Rectal smooth muscle tissue (tissue), 1 donor: ENCODE results near the gene MYLIP.

Source experiments
- H3K27ac ChIP-seq: one replicate; pipeline ENCODE4 v1.7.0; 2013; ENCODE audit warnings: low read depth, low read length, inconsistent platforms
- H3K27me3 ChIP-seq: one replicate; pipeline ENCODE4 v1.7.0; 2013; ENCODE audit warnings: low read length; ENCODE audit not compliant: control insufficient read depth, insufficient read depth
- H3K36me3 ChIP-seq: one replicate; pipeline ENCODE4 v1.7.0; 2013; ENCODE audit warnings: low read length; ENCODE audit not compliant: control insufficient read depth, insufficient read depth
- H3K4me1 ChIP-seq: one replicate; pipeline ENCODE4 v1.7.0; 2013; ENCODE audit warnings: low read length; ENCODE audit not compliant: control insufficient read depth, insufficient read depth
- H3K4me3 ChIP-seq: one replicate; pipeline ENCODE4 v1.7.0; 2013; ENCODE audit warnings: low read length
- H3K9ac ChIP-seq: one replicate; pipeline ENCODE4 v1.7.0; 2013; ENCODE audit warnings: low read length

The MYLIP gene

DNA sequence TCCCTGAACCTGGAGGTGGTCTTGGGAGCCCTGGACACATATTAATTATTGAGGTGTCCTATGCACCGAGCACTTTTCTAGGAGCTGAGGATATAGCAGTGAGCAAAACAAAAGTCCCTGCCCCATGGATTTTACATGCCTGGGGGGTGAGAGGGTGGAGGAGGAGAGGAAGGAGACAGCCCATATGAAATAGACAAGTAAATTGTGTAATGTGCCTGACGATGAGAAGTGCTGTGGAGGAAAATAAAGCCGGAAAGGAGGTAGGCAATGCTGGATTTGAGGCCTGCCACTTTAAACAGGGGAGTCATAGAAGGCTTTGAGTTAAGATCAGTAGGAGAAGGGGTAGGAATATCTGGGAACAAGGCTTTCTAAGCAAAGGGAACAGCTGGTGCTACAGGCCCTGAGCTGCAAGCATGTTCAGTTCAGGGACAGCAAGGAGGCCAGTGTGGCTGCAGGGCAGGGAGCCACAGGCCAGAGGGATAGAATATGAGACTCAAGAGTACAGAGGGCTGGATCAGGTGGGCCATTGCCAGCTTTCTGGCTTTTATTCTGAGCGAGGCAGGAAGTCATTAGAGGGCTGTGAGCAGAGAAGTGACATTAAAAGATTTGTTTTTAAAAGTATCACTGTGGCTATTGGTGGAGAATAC lies 19.1 kb upstream of the MYLIP start:
- H3K4me1 ChIP-seq = no peaks in the 10 kb centered on the region
- H3K4me3 ChIP-seq = no peak overlapping the region
- H3K36me3 ChIP-seq = no peaks in the 10 kb centered on the region
- H3K9ac ChIP-seq = no peak overlapping the region
- no peaks in the 10 kb centered on the region for H3K27me3 ChIP-seq
- H3K27ac ChIP-seq = no peak overlapping the region

DNA sequence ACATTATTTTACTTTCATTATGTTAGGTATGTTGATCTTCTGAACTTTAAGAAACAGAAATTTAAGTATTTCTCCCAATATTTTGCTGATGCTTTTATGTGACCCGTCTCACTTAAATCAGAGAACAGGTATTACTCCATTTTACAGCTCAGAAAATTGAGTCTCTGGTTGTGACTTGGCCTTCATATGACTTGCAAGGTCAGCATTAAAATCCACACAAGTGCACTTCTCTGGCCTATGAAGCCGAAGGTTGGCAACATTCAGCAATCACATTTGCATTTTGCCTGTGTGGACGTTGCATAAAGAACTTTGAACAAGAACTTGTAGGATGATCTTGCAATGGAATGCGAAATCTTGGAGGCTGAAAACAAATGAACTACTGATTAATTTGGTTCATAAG lies 10.1 kb upstream of the MYLIP start:
- H3K4me3 ChIP-seq = no peak overlapping the region
- no peaks in the 10 kb centered on the region for H3K27me3 ChIP-seq
- H3K36me3 ChIP-seq = no peaks in the 10 kb centered on the region
- H3K27ac ChIP-seq = no peak overlapping the region
- no peaks in the 10 kb centered on the region for H3K4me1 ChIP-seq
- H3K9ac ChIP-seq = no peak overlapping the region

DNA sequence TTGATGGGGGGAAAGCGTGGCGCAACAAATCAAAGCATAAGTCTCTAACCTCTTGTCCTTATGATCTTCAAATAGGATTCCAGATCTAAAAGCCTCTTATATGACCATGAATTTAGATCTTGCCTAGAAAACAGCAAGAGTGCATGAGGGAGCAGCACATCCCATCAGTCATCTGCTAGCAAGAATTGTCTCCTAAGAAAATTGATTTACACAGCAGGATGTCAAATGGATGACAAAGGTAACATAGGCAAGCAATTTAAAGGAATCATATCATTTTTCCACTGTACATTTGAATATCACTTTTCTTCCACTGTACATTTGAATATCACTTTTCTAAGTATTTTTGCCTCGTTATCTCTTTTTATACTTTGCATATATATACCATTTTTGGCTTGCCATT lies 7.5 kb upstream of the MYLIP start:
- H3K27me3 ChIP-seq = no peaks in the 10 kb centered on the region
- no peaks in the 10 kb centered on the region for H3K4me1 ChIP-seq
- no peaks in the 10 kb centered on the region for H3K36me3 ChIP-seq
- no peak overlapping the region for H3K4me3 ChIP-seq
- H3K9ac ChIP-seq = no peak overlapping the region
- H3K27ac ChIP-seq = no peak overlapping the region

DNA sequence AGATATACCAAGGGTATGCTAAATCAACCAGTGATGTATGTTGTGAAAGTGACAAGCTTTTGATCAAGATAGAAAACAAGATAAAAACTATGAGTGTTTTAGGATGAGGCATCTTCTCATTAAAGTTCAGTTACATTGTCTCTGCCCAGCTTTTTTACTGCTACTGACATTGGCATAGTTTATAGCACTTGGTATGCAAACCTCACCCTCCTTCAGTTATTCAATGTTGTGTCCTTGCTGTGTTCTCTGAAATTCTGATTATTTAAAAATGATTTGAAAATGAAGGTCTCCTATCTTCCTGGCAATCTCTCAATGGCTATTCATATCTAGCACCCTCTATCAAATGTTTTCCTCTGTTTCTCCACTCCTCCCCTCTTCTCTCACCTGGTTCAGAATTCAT lies 6.7 kb upstream of the MYLIP start:
- Histone ChIP-seq H3K4me1 (no peaks in the 10 kb centered on the region), H3K36me3 (no peaks in the 10 kb centered on the region), H3K27ac (no peak overlapping the region)

GRCh38 chr6:16124198-16125180 lies 4.4 kb upstream of the MYLIP start:
- Histone ChIP-seq H3K4me3 (no peak overlapping the region), H3K9ac (no peak overlapping the region), H3K27me3 (no peaks in the 10 kb centered on the region), H3K27ac (no peak overlapping the region), H3K4me1 (no peaks in the 10 kb centered on the region), H3K36me3 (no peaks in the 10 kb centered on the region)

More for the DNA sequence above, 6.7 kb upstream of the MYLIP start:
- Histone ChIP-seq H3K4me3 (no peak overlapping the region), H3K9ac (no peak overlapping the region), H3K27me3 (no peaks in the 10 kb centered on the region)

DNA sequence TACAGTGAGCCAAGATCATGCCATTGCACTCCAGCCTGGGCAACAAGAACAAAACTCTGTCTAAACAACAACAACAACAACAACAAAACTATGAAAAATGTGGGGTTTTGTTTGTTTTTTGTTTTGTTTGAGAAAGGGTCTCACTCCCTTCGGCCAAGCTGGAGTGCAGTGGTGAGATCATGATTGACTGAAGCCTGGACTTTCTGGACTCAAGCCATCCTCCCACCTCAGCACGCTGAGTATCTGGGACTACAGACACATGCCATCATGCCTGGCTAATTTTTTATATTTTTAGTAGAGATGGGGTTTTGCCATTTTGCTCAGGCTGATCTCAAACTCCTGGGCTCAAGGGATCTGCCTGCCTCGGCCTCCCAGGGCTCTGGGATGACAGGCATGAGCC lies 2.8 kb upstream of the MYLIP start:
- no peak overlapping the region for H3K4me3 ChIP-seq
- no peak overlapping the region for H3K9ac ChIP-seq
- no peaks in the 10 kb centered on the region for H3K4me1 ChIP-seq
- H3K27ac ChIP-seq = no peak overlapping the region
- no peaks in the 10 kb centered on the region for H3K27me3 ChIP-seq
- no peaks in the 10 kb centered on the region for H3K36me3 ChIP-seq

DNA sequence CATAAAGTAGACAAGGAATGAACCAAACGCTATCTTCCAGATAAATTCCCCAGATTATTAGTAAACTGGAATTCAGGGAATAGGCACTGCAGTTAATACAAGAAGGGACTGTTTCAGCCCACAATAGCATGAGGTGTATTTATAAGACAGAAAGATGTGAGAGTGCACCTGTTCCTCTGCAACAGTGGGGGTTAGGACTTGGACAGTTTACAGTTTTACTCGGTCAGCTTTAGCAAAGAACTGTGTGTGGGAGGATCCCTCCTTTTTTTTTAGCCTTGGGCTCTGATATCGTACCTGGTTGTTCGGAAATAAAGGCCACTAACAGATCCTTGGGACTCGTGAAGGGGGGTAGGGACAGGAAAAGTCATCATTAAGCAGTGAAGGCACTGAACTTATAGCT lies 2.0 kb upstream of the MYLIP start:
- no peak overlapping the region for H3K9ac ChIP-seq
- no peak overlapping the region for H3K27ac ChIP-seq
- H3K36me3 ChIP-seq = no peaks in the 10 kb centered on the region
- H3K4me1 ChIP-seq = peaks cover 7% of the 10 kb centered on the region
- H3K4me3 ChIP-seq = no peak overlapping the region
- no peaks in the 10 kb centered on the region for H3K27me3 ChIP-seq

DNA sequence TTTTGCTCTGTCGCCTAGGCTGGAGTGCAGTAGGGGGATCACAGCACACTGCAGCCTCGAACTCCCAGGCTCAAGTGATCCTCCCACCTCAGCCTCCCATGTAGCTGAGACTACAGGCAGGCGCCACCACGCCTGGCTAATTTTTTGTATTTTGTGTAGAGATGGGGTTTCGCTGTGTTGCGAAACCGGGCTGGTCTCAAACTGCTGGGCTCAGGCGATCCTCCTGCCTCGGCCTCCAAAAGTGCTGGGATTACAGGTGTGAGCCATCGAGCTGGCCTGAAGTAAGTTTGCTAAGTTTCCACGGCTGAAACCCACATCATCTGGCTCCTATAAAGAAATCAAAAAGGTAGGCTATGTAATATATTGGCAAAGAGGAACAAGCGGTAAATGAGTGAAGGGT lies 1.4 kb upstream of the MYLIP start:
- H3K36me3 ChIP-seq = no peaks in the 10 kb centered on the region
- H3K4me3 ChIP-seq = no peak overlapping the region
- H3K27ac ChIP-seq = no peak overlapping the region
- H3K4me1 ChIP-seq = peaks cover 9% of the 10 kb centered on the region
- H3K9ac ChIP-seq = no peak overlapping the region
- H3K27me3 ChIP-seq = no peaks in the 10 kb centered on the region

DNA sequence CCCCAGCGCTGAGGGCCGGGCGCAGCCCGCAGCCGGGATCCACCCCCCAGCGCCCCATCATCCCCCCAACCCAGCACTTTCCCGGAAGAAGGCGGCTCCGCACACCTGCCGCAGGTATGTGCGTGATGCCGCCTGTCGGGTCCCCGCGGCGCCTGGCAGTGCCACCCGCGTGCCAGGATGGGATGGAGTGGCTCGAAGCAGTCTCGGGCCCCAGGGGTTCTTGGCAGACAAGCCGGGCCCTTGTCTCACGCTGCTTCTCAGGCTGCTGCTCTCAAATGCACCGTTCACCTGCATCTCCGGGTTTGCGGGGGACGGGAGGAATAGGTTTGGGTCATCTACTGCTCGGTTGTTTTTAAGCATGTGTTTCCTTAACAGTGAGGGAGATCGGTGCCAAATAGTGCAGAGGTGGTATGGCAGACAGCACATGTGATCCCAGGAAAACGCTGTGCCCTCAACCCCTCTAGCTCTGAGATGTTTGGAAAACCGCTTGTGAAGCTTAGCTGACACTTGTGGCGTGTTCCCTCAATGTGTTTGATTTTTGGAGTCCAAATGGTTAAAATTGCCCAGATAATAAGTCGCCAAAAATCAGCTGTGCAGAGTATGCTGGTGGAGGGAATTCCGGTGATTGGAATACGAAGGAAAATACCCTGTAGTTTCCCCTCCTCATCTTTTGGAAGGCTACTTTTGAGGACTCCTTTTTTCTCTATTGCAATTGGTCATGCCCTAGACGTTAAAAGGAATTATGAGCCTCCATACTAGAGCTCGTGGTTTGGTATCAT lies 926 bp downstream of the MYLIP start:
- Histone ChIP-seq H3K9ac (peak overlapping the region; percentile 74), H3K4me3 (peak overlapping the region; percentile 97), H3K27ac (peak overlapping the region; percentile 91), H3K36me3 (no peaks in the 10 kb centered on the region), H3K27me3 (no peaks in the 10 kb centered on the region), H3K4me1 (peaks cover 24% of the 10 kb centered on the region)

DNA sequence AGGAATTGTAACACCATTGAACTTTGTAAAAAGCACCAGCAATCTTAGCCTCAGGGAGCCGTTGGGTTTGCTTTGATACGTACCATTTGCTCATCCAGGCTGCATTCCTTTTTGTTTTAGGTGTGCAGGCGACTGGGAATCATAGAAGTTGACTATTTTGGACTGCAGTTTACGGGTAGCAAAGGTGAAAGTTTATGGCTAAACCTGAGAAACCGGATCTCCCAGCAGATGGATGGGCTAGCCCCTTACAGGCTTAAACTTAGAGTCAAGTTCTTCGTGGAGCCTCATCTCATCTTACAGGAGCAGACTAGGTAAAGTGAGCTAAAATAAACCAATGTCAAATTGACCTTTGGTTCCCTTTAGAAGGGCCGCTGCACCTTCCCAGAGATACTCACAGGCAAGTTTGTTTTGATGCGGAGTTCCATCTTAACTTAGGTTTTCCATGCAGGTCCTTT lies 1.6 kb downstream of the MYLIP start:
- Histone ChIP-seq H3K4me3 (peak overlapping the region; percentile 97), H3K27me3 (no peaks in the 10 kb centered on the region), H3K36me3 (no peaks in the 10 kb centered on the region), H3K4me1 (peaks cover 31% of the 10 kb centered on the region), H3K9ac (peak overlapping the region; percentile 74), H3K27ac (peak overlapping the region; percentile 91)

- no peaks in the 10 kb centered on the region for H3K27me3 ChIP-seq
- H3K27ac ChIP-seq = peak overlapping the region; percentile 91
- H3K4me1 ChIP-seq = peaks cover 31% of the 10 kb centered on the region
These were observed 2.1 kb downstream of the MYLIP start for GRCh38 chr6:16130932-16131387.

DNA sequence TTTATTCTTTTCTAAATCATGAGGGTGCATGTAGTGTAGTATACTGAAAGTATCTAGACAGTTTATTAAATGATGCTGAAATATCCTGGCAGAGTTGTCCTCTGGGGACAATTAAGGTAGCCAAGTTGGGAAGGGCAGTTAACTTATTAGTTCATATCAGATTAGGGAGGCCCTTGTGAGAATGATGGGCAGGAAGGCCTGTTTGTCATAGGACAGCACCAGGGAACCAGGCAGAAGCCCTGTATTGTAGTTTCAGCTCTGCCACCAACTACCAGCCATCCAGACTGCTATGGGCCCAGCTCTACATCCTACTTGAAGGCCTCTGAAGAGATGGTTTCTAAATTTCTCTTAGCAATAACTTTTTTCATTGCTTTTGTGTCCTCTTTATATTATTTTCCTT lies 4.0 kb downstream of the MYLIP start:
- H3K36me3 ChIP-seq = no peaks in the 10 kb centered on the region
- H3K4me3 ChIP-seq = no peak overlapping the region
- H3K27ac ChIP-seq = peak overlapping the region; percentile 56
- H3K9ac ChIP-seq = no peak overlapping the region
- peaks cover 41% of the 10 kb centered on the region for H3K4me1 ChIP-seq
- no peaks in the 10 kb centered on the region for H3K27me3 ChIP-seq

More at GRCh38 chr6:16130932-16131387, 2.1 kb downstream of the MYLIP start:
- no peaks in the 10 kb centered on the region for H3K36me3 ChIP-seq
- H3K9ac ChIP-seq = peak overlapping the region; percentile 74
- peak overlapping the region; percentile 97 for H3K4me3 ChIP-seq
